K562 (cell line): ENCODE measurements around the gene RNASE7. TPM values are rescaled to one million over a fixed set of nuclear protein-coding genes. Genes with fewer than 3 reads are reported as not detected.

Source experiments
- ATAC-seq: fragments of 200-7000 bp; cut with Tn5 transposase; 3 replicates; pipeline ENCODE4 v1.9.1; 2020; ENCODE audit warnings: moderate library complexity
- BruUV-seq: library from RNA; stranded (reverse); fragments of 400-500 nt; replicated peaks from 2 replicates; lab custom pipeline; 2021; lab: Mats Ljungman, UMichigan
- CTCF ChIA-PET: fragments of 300-600 bp; formaldehyde crosslinking; extraction: SDS; loops from one replicate; lab custom pipeline; 2021; ENCODE audit warnings: low intra/inter-chr PET ratio; lab: Yijun Ruan, JAX
- POLR2A ChIA-PET: fragments of 300-600, 350-650 bp; sonication (Branson Sonifier 250); formaldehyde crosslinking; extraction: SDS; loops from one replicate; lab custom pipeline; 2021; ENCODE audit warnings: antibody characterized with exemption, inconsistent platforms; lab: Yijun Ruan, JAX
- DNase-seq, 4 experiments: peaks; one replicate each; pipeline versions ENCODE4 v3.0.0 to v3.0.0-alpha.2; 2011 to 2018; ENCODE audit warnings: low spot score in 3 of 4, mixed read lengths in 3 of 4; ENCODE audit errors: extremely low read depth in 1 of 4
- FAIRE-seq: peaks from 2 replicates; lab custom pipeline; 2011; peaks lifted over from hg19 to GRCh38; lab: Jason Lieb, UNC
- H2AFZ ChIP-seq: 2 replicates; pipeline ENCODE4 v1.6.0; 2011; ENCODE audit warnings: low read depth, low read length, control low read depth, inconsistent platforms
- H3K27ac ChIP-seq: fragments of 200-600 bp; 3 replicates; pipeline ENCODE4 v1.8.0; 2011; ENCODE audit warnings: low read depth, mild to moderate bottlenecking, control low read depth, inconsistent platforms, low read length, moderate library complexity, mixed read lengths; ENCODE audit errors: extremely low read depth
- H3K27me3 ChIP-seq, 2 experiments: fragments of 300-600 bp in 1 of 2; 2 replicates in 1 of 2; 3 replicates in 1 of 2; pipeline versions ENCODE4 v1.6.0 to v1.8.0; 2011; ENCODE audit warnings: inconsistent platforms in 2 of 2, low read length in 2 of 2, mild to moderate bottlenecking in 1 of 2, mixed read lengths in 1 of 2, moderate library complexity in 1 of 2; ENCODE audit not compliant: control insufficient read depth in 2 of 2, insufficient read depth in 2 of 2
- H3K36me3 ChIP-seq: fragments of 300-600 bp; 3 replicates; pipeline ENCODE4 v1.8.0; 2011; ENCODE audit warnings: mild to moderate bottlenecking, low read length, inconsistent platforms; ENCODE audit not compliant: control insufficient read depth, insufficient read depth
- H3K4me1 ChIP-seq, 2 experiments: fragments of 200-600 bp in 1 of 2; replicated peaks in 1 of 2; 2 replicates in 1 of 2; 3 replicates in 1 of 2; pipeline versions ENCODE4 v1.5.1 to v1.8.0; 2011; ENCODE audit warnings: inconsistent platforms in 2 of 2, low read length in 2 of 2, mild to moderate bottlenecking in 1 of 2, mixed read lengths in 1 of 2, moderate library complexity in 1 of 2; ENCODE audit not compliant: control insufficient read depth in 2 of 2, insufficient read depth in 2 of 2
- H3K4me2 ChIP-seq: 2 replicates; pipeline ENCODE4 v1.6.1; 2011; ENCODE audit warnings: low read length, control low read depth, inconsistent platforms, mixed read lengths; ENCODE audit not compliant: insufficient read depth
- H3K4me3 ChIP-seq: fragments of 200-600 bp; sonication (generic), shearing (Covaris generic); 2 replicates; pipeline ENCODE4 v1.5.1; 2016; ENCODE audit warnings: control low read depth, inconsistent platforms
- H3K79me2 ChIP-seq: fragments of 200-600 bp; 3 replicates; pipeline ENCODE4 v1.8.0; 2011; ENCODE audit warnings: low read length, inconsistent platforms; ENCODE audit not compliant: control insufficient read depth, insufficient read depth
- H3K9ac ChIP-seq, 2 experiments: 2 replicates each; pipeline versions ENCODE4 v1.6.0 to v1.6.1; 2011; ENCODE audit warnings: low read depth in 2 of 2, low read length in 2 of 2, control low read depth in 1 of 2, inconsistent platforms in 1 of 2, mild to moderate bottlenecking in 1 of 2, mixed read lengths in 1 of 2; ENCODE audit not compliant: insufficient read depth in 1 of 2
- H3K9me1 ChIP-seq: one replicate; pipeline ENCODE4 v1.6.0; 2011; ENCODE audit warnings: inconsistent platforms, mild to moderate bottlenecking, low read length, moderate library complexity; ENCODE audit not compliant: control insufficient read depth, insufficient read depth
- H3K9me3 ChIP-seq: replicated peaks from 2 replicates; pipeline ENCODE4 v1.5.1; 2011; ENCODE audit warnings: low read depth, low read length, inconsistent platforms; ENCODE audit not compliant: control insufficient read depth, insufficient read depth
- H4K20me1 ChIP-seq: replicated peaks from 2 replicates; pipeline ENCODE4 v1.6.1; 2011; ENCODE audit warnings: low read length, inconsistent platforms, mixed read lengths; ENCODE audit not compliant: control insufficient read depth, insufficient read depth
- MCM5 ChIP-seq: fragments of 450-650 bp; IDR thresholded peaks from 2 replicates; pipeline ENCODE4 v1.6.1; 2016; ENCODE audit warnings: low read depth
- MYNN ChIP-seq, 2 experiments: sonication (generic); formaldehyde crosslinking in 1 of 2; IDR thresholded peaks; 2 replicates each; pipeline versions ENCODE4 v1.5.0 to v1.6.1; 2016 to 2020; ENCODE audit warnings: antibody characterized with exemption in 1 of 2, missing genetic modification reagents in 1 of 2
- NFYB ChIP-seq: IDR thresholded peaks from 2 replicates; pipeline ENCODE4 v1.6.1; 2011; ENCODE audit warnings: mild to moderate bottlenecking, moderate library complexity; ENCODE audit not compliant: insufficient read length; ENCODE audit errors: extremely low read depth
- SRF ChIP-seq, 2 experiments: fragments of 250-450, 450-650 bp in 1 of 2; sonication (Bioruptor Pico) in 1 of 2; sonication (generic) in 1 of 2; formaldehyde crosslinking; IDR thresholded peaks; 2 replicates each; pipeline versions ENCODE4 v1.5.0 to v1.5.1; 2020 to 2022; ENCODE audit warnings: mild to moderate bottlenecking in 1 of 2, missing genetic modification reagents in 1 of 2
- STAT5B ChIP-seq: fragments of 250-450 bp; sonication (Bioruptor Pico); IDR thresholded peaks from 2 replicates; pipeline ENCODE4 v1.8.0; 2021; ENCODE audit warnings: mild to moderate bottlenecking, inconsistent platforms
- ZMIZ1 ChIP-seq, 2 experiments: fragments of 150-350 bp in 1 of 2; IDR thresholded peaks; 2 replicates each; pipeline ENCODE4 v1.6.1; 2012 to 2016; ENCODE audit warnings: low read depth in 2 of 2, low read length in 2 of 2, mild to moderate bottlenecking in 1 of 2, moderate library complexity in 1 of 2
- ZNF165 ChIP-seq: fragments of 250-450 bp; sonication (Bioruptor Pico); IDR thresholded peaks from 2 replicates; pipeline ENCODE4 v1.4.0; 2020; ENCODE audit warnings: borderline replicate concordance
- ZNF280A ChIP-seq: fragments of 450-650 bp; IDR thresholded peaks from 2 replicates; pipeline ENCODE4 v1.6.1; 2018; ENCODE audit warnings: mild to moderate bottlenecking, low read depth; ENCODE audit not compliant: partially characterized antibody
- ZNF354B ChIP-seq: fragments of 250-450 bp; sonication (Bioruptor Pico); IDR thresholded peaks from 2 replicates; pipeline ENCODE4 v1.4.0; 2020
- WGBS: fragments of 100-300 bp; shearing (Covaris generic); methylation state at CpG from one replicate; pipeline ENCODE4 v1.1.6; 2016; ENCODE audit warnings: low coverage, mixed read lengths; ENCODE audit not compliant: insufficient coverage; ENCODE audit errors: missing lambda C conversion rate; 5-methylcytosine and 5-hydroxymethylcytosine counted together
- in situ Hi-C: fragments of 300-500 bp; cut with MboI; formaldehyde crosslinking; loops from 4 replicates; pipeline ENCODE4 v1.15.0; 2018; ENCODE audit warnings: inconsistent platforms, mixed read lengths
- intact Hi-C: fragments of 100-400 bp; cut with micrococcal nuclease; formaldehyde crosslinking; loops from 2 replicates; pipeline ENCODE4 v1.14.2; 2022
- polyA plus RNA-seq, 8 experiments: library from polyadenylated mRNA; depleted of rRNA in 4 of 8; stranded (reverse) in 5 of 8; unstranded in 3 of 8; fragments of >200 nt; fragmentation: Nextera tagmentation in 2 of 8; fragmentation: Illumina TruSeq in 1 of 8; extraction: Ambion mirVana in 2 of 8; extraction: Trizol in 1 of 8; gene quantifications; 2 replicates each; pipeline versions ENCODE4 v1.2.1 to v1.2.3, GENCODE V29; 2011 to 2014; ENCODE audit warnings: inconsistent platforms in 1 of 8, missing spikeins in 1 of 8
- total RNA-seq, 7 experiments: library from RNA; depleted of rRNA in 6 of 7; stranded (reverse); fragments of >200 nt in 6 of 7; fragmentation: Illumina TruSeq in 2 of 7; extraction: Trizol in 2 of 7; gene quantifications; 2 replicates each; pipeline versions ENCODE4 v1.2.1 to v1.2.3, GENCODE V29; 2011 to 2021; ENCODE audit warnings: low replicate concordance in 1 of 7
- TF ChIP-seq, protein P1 (sequence below): sonication (generic); formaldehyde crosslinking; IDR thresholded peaks from 2 replicates; pipeline ENCODE4 v1.8.0; 2023; ENCODE audit warnings: mild to moderate bottlenecking, missing genetic modification reagents

Gene RNASE7
- total and polyA plus RNA-seq, 9 of the 15 experiments (the other 6 are each of a cell fraction or from before 2014, with no cell fraction given), result not detected

- no peak for TF ChIP-seq ZMIZ1 (IDR thresholded peaks at IDR 0.05; ENCODE audit: low read depth in 2 of 2, low read length in 2 of 2)
These were observed 35.5 kb downstream of the RNASE7 start (continued) for GRCh38 chr14:21077672-21078071.

GRCh38 chr14:21078287-21078686, 36.1 kb downstream of the RNASE7 start:
- Histone ChIP-seq H3K9ac (no peak overlapping the region), H2AFZ (no peak overlapping the region), H3K36me3 (no peaks in the 10 kb centered on the region), H3K27me3 (no peaks in the 10 kb centered on the region), H3K79me2 (no peaks in the 10 kb centered on the region), H3K9me3 (no peaks in the 10 kb centered on the region), H3K9me1 (no peaks in the 10 kb centered on the region), H3K4me3 (no peak overlapping the region), H4K20me1 (no peaks in the 10 kb centered on the region), H3K27ac (no peak overlapping the region), H3K4me1 (peaks cover 0 to 5% of the 10 kb centered on the region in 2 experiments; a peak in 3 of 5 replicates), H3K4me2 (no peak overlapping the region)
- intact Hi-C loops (no loop called here), in situ Hi-C loops (no loop called here)
- ATAC-seq (no peak), FAIRE-seq (no peak), DNase-seq (no peak)
- BruUV-seq, result no TSS peak
- CTCF ChIA-PET, result no interaction called here
- POLR2A ChIA-PET, result no interaction called here
- 82% methylated on average over 5 of the region's 5 CpGs for WGBS
- no peak for TF ChIP-seq MCM5
- TF ChIP-seq SRF (CRISPR knock-in tag; IDR thresholded peaks at IDR 0.05), result no peak
- no peak for TF ChIP-seq MYNN (IDR thresholded peaks at IDR 0.05)
- TF ChIP-seq MYNN (CRISPR knock-in tag; IDR thresholded peaks at IDR 0.05), result no peak
- no peak for TF ChIP-seq NFYB
- TF ChIP-seq ZNF354B (CRISPR knock-in tag), result no peak
- no peak for TF ChIP-seq STAT5B (CRISPR knock-in tag)
- no peak for TF ChIP-seq ZNF165 (CRISPR knock-in tag)
- TF ChIP-seq, protein P1, sequence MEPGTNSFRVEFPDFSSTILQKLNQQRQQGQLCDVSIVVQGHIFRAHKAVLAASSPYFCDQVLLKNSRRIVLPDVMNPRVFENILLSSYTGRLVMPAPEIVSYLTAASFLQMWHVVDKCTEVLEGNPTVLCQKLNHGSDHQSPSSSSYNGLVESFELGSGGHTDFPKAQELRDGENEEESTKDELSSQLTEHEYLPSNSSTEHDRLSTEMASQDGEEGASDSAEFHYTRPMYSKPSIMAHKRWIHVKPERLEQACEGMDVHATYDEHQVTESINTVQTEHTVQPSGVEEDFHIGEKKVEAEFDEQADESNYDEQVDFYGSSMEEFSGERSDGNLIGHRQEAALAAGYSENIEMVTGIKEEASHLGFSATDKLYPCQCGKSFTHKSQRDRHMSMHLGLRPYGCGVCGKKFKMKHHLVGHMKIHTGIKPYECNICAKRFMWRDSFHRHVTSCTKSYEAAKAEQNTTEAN (CRISPR knock-in tag), result no peak
- no peak for TF ChIP-seq ZNF280A
- TF ChIP-seq ZMIZ1 (IDR thresholded peaks at IDR 0.05; ENCODE audit: low read depth in 2 of 2, low read length in 2 of 2), result no peak
